ENCODE measurements around the gene SEMA3G.

- TF ChIP-seq POLR2A (IDR thresholded peaks at IDR 0.05) (no peak), CTCF (IDR thresholded peaks at IDR 0.05) (no peak)
Observed at GRCh38 chr3:52472239-52473000, 27.5 kb upstream of the SEMA3G start.

Data from gastroesophageal sphincter (tissue), 3 donors.